NCI-H1436 (cell line): ENCODE measurements around the gene MAGOH.
"Not testable (repeated sequence)": the region's sequence is repeated elsewhere in the genome, so short reads cannot be mapped to it uniquely, and the experiment has no call there.

ENCODE experiments used
- DNase-seq: peaks from one replicate; lab custom pipeline; 2025; lab: John Stamatoyannopoulos, UW

Gene MAGOH

DNA sequence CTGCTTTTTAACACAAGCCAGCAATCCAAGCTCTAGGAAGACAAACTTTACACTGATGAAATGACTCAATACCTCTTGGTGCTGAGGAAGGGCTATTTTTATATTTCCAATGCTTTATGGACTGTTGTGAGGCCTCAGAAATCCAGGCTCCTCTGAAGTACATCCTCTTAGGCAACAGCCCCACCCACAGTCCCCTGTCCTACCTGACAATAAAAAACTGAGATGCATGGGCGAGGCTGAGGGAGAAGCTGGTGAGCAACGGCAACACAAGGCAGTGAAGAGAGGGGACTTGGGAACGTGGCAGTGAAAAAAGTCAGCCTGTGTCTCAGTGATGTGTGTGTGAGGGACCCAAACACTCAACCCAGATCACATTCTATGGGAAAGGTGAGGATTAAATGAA is 51.8 kb downstream of the MAGOH start:
- no peak for DNase-seq

- DNase-seq: not testable (repeated sequence)
Observed at GRCh38 chr1:53185955-53186297, 52.4 kb downstream of the MAGOH start.

- DNase-seq: no peak
Observed at GRCh38 chr1:53183095-53183990, 55.0 kb downstream of the MAGOH start.

DNA sequence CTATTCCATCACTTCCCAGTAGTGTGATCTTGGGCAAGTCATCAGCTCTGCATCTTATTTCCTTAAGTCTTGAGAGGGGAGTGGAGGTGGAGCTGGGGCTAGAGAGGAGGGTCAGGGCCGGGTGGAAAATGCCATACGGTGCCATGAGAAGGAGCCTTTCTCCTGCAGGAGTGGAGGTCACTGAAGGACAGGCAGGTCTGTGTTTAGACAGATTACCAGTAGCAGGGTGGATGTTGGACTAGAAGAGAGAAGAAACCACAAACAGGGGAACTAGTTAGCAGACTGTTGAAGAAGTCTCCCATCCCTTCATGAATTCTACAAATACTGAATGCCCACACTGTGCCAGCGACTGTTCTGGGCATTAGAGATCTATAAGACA is 55.6 kb downstream of the MAGOH start:
- no peak for DNase-seq

DNA sequence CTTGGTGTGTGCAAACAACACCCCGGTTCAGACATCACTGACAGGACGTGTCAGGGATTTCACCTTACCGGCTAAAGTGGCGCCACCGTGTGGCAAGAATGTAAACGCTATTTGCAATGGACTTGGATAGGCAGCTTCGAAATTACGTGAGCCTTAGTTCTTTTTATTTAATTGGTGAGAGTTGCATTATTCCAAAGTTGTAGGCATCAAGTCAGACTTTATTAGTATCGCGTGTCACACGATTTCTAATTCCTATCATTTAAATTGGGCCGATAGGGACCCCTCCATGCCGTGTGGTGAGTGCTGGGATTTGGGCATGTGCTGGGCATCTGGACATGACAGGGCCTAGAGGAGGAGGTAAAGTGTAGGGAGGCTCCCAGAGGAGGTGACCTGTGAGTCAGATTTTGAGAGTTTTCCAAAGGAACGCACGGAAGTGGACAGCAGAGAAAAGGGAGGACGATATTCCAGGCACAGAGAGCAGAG is 56.2 kb downstream of the MAGOH start:
- DNase-seq: peak; percentile 55

DNA sequence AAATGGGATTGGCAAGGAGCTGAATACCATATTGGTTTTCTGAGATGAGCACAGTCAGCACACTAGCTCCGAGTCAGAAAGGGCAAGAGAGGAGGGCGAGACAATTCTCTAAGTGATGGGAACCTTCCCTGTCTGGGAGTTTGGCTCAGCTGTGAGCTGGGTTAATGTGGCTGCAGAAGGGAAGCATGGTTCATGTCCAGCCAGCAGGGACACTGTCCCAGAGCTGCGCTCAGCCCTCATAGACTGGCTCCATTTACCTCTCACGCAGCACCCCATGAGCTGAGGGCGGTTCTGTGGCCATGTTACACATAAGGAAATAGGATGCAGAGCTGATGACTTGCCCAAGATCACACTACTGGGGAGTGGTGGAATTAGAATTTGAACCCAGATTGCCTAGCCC is 57.4 kb downstream of the MAGOH start:
- no peak for DNase-seq

GRCh38 chr1:53180226-53180625 is 58.1 kb downstream of the MAGOH start:
- DNase-seq: no peak
